ENCODE data around the gene TRIM2.

GRCh38 chr4:153181293-153181692 lies 22.9 kb upstream of the TRIM2 start:
- TF ChIP-seq EZH2 (IDR thresholded peaks at IDR 0.05) (no peak), CTCF (IDR thresholded peaks at IDR 0.05 in 2 of 3, conservative IDR thresholded peaks at IDR 0.05 in 1 of 3; ENCODE audit: borderline replicate concordance in 1 of 3, insufficient read depth in 1 of 3, low read depth in 2 of 3, low read length in 2 of 3) (no peak), SIN3A (IDR thresholded peaks at IDR 0.05; ENCODE audit: low read depth) (no peak), TCF7L2 (IDR thresholded peaks at IDR 0.05; ENCODE audit: borderline replicate concordance, extremely low read depth, insufficient read depth, insufficient read length) (no peak), ZNF274 (IDR thresholded peaks at IDR 0.05; ENCODE audit: low read depth, low read length) (no peak), REST (IDR thresholded peaks at IDR 0.05; ENCODE audit: low read depth) (no peak), YY1 (IDR thresholded peaks at IDR 0.05; ENCODE audit: extremely low read depth, insufficient replicate concordance, low read depth, low read length) (no peak), POLR2AphosphoS5 (IDR thresholded peaks at IDR 0.05; ENCODE audit: low read depth, low read length) (no peak), SP1 (IDR thresholded peaks at IDR 0.05; ENCODE audit: low read depth) (no peak), CEBPB (IDR thresholded peaks at IDR 0.05; ENCODE audit: low read depth) (no peak)
- TF ChIP-seq, protein P1, sequence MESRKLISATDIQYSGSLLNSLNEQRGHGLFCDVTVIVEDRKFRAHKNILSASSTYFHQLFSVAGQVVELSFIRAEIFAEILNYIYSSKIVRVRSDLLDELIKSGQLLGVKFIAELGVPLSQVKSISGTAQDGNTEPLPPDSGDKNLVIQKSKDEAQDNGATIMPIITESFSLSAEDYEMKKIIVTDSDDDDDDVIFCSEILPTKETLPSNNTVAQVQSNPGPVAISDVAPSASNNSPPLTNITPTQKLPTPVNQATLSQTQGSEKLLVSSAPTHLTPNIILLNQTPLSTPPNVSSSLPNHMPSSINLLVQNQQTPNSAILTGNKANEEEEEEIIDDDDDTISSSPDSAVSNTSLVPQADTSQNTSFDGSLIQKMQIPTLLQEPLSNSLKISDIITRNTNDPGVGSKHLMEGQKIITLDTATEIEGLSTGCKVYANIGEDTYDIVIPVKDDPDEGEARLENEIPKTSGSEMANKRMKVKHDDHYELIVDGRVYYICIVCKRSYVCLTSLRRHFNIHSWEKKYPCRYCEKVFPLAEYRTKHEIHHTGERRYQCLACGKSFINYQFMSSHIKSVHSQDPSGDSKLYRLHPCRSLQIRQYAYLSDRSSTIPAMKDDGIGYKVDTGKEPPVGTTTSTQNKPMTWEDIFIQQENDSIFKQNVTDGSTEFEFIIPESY (IDR thresholded peaks at IDR 0.05; ENCODE audit: extremely low read depth, insufficient replicate concordance, low read length) = no peak

Data from HCT116 (cell line).